Esophagus squamous epithelium (tissue), 4 donors: Measurements from ENCODE around the gene PLEKHM3.

ENCODE experiments used
- POLR2A ChIP-seq, 4 donors: fragments of 450-650 bp; IDR thresholded peaks; one replicate each; pipeline ENCODE4 v1.6.1; 2017; ENCODE audit warnings: antibody characterized with exemption in 4 of 4, mild to moderate bottlenecking in 4 of 4, moderate library complexity in 3 of 4
- TF ChIP-seq, protein P1 (sequence below), 6 experiments: fragments of 450-650 bp in 4 of 6; fragments of 200-600 bp in 2 of 6; sonication (generic) in 2 of 6; IDR thresholded peaks; one replicate each; pipeline ENCODE4 v1.5.1; 2016 to 2019; ENCODE audit warnings: antibody characterized with exemption in 6 of 6, mild to moderate bottlenecking in 4 of 6, moderate library complexity in 4 of 6

- TF ChIP-seq, protein P1, sequence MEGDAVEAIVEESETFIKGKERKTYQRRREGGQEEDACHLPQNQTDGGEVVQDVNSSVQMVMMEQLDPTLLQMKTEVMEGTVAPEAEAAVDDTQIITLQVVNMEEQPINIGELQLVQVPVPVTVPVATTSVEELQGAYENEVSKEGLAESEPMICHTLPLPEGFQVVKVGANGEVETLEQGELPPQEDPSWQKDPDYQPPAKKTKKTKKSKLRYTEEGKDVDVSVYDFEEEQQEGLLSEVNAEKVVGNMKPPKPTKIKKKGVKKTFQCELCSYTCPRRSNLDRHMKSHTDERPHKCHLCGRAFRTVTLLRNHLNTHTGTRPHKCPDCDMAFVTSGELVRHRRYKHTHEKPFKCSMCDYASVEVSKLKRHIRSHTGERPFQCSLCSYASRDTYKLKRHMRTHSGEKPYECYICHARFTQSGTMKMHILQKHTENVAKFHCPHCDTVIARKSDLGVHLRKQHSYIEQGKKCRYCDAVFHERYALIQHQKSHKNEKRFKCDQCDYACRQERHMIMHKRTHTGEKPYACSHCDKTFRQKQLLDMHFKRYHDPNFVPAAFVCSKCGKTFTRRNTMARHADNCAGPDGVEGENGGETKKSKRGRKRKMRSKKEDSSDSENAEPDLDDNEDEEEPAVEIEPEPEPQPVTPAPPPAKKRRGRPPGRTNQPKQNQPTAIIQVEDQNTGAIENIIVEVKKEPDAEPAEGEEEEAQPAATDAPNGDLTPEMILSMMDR (IDR thresholded peaks at IDR 0.05) = no peak
- TF ChIP-seq POLR2A (IDR thresholded peaks at IDR 0.05) = no peak
Observed at GRCh38 chr2:208034503-208035140, 9.3 kb upstream of the PLEKHM3 start.
